Measurements from ENCODE around the gene SMTNL1. TPM values are rescaled to one million over a fixed set of nuclear protein-coding genes. Genes with fewer than 3 reads are reported as not detected.

Gene SMTNL1
- total and polyA plus RNA-seq, 4 donors = not detected

DNA sequence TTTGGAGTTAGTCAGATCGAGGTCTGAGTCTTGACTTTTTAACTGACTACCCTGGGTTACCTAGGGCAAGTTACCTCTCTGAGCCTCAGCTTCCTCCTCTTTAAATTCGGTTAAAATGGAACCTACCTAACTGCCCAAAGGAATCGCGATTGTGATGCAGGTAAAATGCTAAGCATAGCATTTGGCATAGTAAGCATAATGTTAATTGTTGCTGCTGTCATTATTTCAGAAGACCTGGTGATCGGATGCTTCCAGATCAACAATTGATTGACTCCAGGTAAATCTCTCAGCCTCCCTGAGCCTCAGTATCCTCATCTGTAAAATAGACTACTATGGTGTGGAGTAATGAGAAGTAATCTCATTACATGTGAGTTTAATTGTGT is 21.3 kb upstream of the SMTNL1 start:
- Histone ChIP-seq H3K27me3 (ENCODE audit: control insufficient read depth in 4 of 4, insufficient read depth in 4 of 4, low read length in 3 of 4) (no peaks in the 10 kb centered on the region), H3K4me1 (ENCODE audit: control insufficient read depth in 4 of 4, insufficient read depth in 4 of 4, low read length in 3 of 4) (peaks cover 1 to 27% (median 21%) of the 10 kb centered on the region in 4 donors), H3K9me3 (ENCODE audit: control insufficient read depth in 4 of 4, low read length in 3 of 4) (no peaks in the 10 kb centered on the region), H3K9ac (ENCODE audit: low read depth in 1 of 2, low read length in 2 of 2) (peak overlapping the region; percentile 8 to 64), H3K36me3 (ENCODE audit: control insufficient read depth in 4 of 4, insufficient read depth in 3 of 4, low read depth in 1 of 4, low read length in 3 of 4) (peaks cover 0 to 8% (median 2%) of the 10 kb centered on the region in 4 donors), H3K4me3 (ENCODE audit: low read depth in 1 of 3, low read length in 3 of 3) (peak overlapping the region; percentile 88 to 97 (median 93)), H3K27ac (ENCODE audit: low read depth in 1 of 2, low read length in 2 of 2) (peak overlapping the region; percentile 79 to 84)
- 13% methylated on average over 5 of the region's 5 CpGs for WGBS
- DNase-seq (ENCODE audit: low spot score) = no peak
- TF ChIP-seq, protein P1, sequence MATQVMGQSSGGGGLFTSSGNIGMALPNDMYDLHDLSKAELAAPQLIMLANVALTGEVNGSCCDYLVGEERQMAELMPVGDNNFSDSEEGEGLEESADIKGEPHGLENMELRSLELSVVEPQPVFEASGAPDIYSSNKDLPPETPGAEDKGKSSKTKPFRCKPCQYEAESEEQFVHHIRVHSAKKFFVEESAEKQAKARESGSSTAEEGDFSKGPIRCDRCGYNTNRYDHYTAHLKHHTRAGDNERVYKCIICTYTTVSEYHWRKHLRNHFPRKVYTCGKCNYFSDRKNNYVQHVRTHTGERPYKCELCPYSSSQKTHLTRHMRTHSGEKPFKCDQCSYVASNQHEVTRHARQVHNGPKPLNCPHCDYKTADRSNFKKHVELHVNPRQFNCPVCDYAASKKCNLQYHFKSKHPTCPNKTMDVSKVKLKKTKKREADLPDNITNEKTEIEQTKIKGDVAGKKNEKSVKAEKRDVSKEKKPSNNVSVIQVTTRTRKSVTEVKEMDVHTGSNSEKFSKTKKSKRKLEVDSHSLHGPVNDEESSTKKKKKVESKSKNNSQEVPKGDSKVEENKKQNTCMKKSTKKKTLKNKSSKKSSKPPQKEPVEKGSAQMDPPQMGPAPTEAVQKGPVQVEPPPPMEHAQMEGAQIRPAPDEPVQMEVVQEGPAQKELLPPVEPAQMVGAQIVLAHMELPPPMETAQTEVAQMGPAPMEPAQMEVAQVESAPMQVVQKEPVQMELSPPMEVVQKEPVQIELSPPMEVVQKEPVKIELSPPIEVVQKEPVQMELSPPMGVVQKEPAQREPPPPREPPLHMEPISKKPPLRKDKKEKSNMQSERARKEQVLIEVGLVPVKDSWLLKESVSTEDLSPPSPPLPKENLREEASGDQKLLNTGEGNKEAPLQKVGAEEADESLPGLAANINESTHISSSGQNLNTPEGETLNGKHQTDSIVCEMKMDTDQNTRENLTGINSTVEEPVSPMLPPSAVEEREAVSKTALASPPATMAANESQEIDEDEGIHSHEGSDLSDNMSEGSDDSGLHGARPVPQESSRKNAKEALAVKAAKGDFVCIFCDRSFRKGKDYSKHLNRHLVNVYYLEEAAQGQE (IDR thresholded peaks at IDR 0.05) = no peak
- TF ChIP-seq RXRA (IDR thresholded peaks at IDR 0.05) (no peak), JUND (IDR thresholded peaks at IDR 0.05) (no peak), GABPA (IDR thresholded peaks at IDR 0.05 in 1 of 2, conservative IDR thresholded peaks at IDR 0.05 in 1 of 2) (no peak), EGR1 (IDR thresholded peaks at IDR 0.05; ENCODE audit: low read depth in 2 of 2) (no peak), SP1 (IDR thresholded peaks at IDR 0.05) (no peak), FOXA1 (IDR thresholded peaks at IDR 0.05) (no peak), NR2F2 (IDR thresholded peaks at IDR 0.05) (no peak), YY1 (IDR thresholded peaks at IDR 0.05) (no peak), FOXA2 (IDR thresholded peaks at IDR 0.05) (no peak), RAD21 (IDR thresholded peaks at IDR 0.05) (no peak), HNF4A (conservative IDR thresholded peaks at IDR 0.05) (no peak), HNF4G (IDR thresholded peaks at IDR 0.05) (no peak)
- TF ChIP-seq, protein P2, sequence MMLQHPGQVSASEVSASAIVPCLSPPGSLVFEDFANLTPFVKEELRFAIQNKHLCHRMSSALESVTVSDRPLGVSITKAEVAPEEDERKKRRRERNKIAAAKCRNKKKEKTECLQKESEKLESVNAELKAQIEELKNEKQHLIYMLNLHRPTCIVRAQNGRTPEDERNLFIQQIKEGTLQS (IDR thresholded peaks at IDR 0.05) = no peak
- TF ChIP-seq, protein P3, sequence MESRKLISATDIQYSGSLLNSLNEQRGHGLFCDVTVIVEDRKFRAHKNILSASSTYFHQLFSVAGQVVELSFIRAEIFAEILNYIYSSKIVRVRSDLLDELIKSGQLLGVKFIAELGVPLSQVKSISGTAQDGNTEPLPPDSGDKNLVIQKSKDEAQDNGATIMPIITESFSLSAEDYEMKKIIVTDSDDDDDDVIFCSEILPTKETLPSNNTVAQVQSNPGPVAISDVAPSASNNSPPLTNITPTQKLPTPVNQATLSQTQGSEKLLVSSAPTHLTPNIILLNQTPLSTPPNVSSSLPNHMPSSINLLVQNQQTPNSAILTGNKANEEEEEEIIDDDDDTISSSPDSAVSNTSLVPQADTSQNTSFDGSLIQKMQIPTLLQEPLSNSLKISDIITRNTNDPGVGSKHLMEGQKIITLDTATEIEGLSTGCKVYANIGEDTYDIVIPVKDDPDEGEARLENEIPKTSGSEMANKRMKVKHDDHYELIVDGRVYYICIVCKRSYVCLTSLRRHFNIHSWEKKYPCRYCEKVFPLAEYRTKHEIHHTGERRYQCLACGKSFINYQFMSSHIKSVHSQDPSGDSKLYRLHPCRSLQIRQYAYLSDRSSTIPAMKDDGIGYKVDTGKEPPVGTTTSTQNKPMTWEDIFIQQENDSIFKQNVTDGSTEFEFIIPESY (IDR thresholded peaks at IDR 0.05) = no peak
- TF ChIP-seq, protein P4, sequence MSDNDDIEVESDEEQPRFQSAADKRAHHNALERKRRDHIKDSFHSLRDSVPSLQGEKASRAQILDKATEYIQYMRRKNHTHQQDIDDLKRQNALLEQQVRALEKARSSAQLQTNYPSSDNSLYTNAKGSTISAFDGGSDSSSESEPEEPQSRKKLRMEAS (IDR thresholded peaks at IDR 0.05) = no peak
- TF ChIP-seq, protein P5, sequence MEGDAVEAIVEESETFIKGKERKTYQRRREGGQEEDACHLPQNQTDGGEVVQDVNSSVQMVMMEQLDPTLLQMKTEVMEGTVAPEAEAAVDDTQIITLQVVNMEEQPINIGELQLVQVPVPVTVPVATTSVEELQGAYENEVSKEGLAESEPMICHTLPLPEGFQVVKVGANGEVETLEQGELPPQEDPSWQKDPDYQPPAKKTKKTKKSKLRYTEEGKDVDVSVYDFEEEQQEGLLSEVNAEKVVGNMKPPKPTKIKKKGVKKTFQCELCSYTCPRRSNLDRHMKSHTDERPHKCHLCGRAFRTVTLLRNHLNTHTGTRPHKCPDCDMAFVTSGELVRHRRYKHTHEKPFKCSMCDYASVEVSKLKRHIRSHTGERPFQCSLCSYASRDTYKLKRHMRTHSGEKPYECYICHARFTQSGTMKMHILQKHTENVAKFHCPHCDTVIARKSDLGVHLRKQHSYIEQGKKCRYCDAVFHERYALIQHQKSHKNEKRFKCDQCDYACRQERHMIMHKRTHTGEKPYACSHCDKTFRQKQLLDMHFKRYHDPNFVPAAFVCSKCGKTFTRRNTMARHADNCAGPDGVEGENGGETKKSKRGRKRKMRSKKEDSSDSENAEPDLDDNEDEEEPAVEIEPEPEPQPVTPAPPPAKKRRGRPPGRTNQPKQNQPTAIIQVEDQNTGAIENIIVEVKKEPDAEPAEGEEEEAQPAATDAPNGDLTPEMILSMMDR (IDR thresholded peaks at IDR 0.05; ENCODE audit: low read depth, low read length, missing input control) = no peak
